Stimulated activated CD4-positive, alpha-beta T cell treated with anti-CD3 and anti-CD28 coated beads, Interleukin-2, amount 100 ng/mL, for 48 hours (primary cell): ENCODE results near the gene TDRD10.

Experiments used
- DNase-seq, 2 donors: peaks; one replicate each; pipeline ENCODE4 v3.0.0-alpha.2; 2020

Gene TDRD10

GRCh38 chr1:154557248-154557938, 55.4 kb downstream of the TDRD10 start:
- no peak for DNase-seq

- no peak for DNase-seq
These were observed 56.1 kb downstream of the TDRD10 start, which contains the start of gene UBE2Q1 for GRCh38 chr1:154557939-154558719. UBE2Q1 (minus strand) TSS chr1:154558662; CDS start chr1:154558553, 109 bp downstream.

- peak; percentile 96 to 99 for DNase-seq
These were observed 56.9 kb downstream of the TDRD10 start for GRCh38 chr1:154558720-154559465.

GRCh38 chr1:154559466-154560044, 57.5 kb downstream of the TDRD10 start:
- DNase-seq: peak; percentile 77 to 83

GRCh38 chr1:154565876-154566275, 63.9 kb downstream of the TDRD10 start:
- DNase-seq: no peak

- peak; percentile 68 to 76 for DNase-seq
These were observed 65.6 kb downstream of the TDRD10 start, which contains the start of gene CHRNB2 for GRCh38 chr1:154567386-154568156. CHRNB2 (plus strand) TSS chr1:154567778; CDS start chr1:154568045, 267 bp downstream.

GRCh38 chr1:154568157-154568815, 66.3 kb downstream of the TDRD10 start:
- DNase-seq: no peak

- DNase-seq: no peak
These were observed 69.4 kb downstream of the TDRD10 start for GRCh38 chr1:154571244-154571963.

GRCh38 chr1:154571964-154572288, 69.9 kb downstream of the TDRD10 start:
- no peak for DNase-seq

GRCh38 chr1:154572468-154573167, 70.6 kb downstream of the TDRD10 start:
- no peak for DNase-seq

- DNase-seq: no peak
These were observed 71.1 kb downstream of the TDRD10 start for GRCh38 chr1:154573168-154573510.

- no peak for DNase-seq
These were observed 72.7 kb downstream of the TDRD10 start for GRCh38 chr1:154574716-154575115.

GRCh38 chr1:154575147-154575927, 73.3 kb downstream of the TDRD10 start:
- no peak for DNase-seq

GRCh38 chr1:154575951-154576566, 74.0 kb downstream of the TDRD10 start:
- DNase-seq: no peak

- DNase-seq: no peak
These were observed 75.5 kb downstream of the TDRD10 start for GRCh38 chr1:154577346-154578057.

GRCh38 chr1:154578058-154578418, 76.0 kb downstream of the TDRD10 start:
- no peak for DNase-seq

GRCh38 chr1:154579374-154579773, 77.4 kb downstream of the TDRD10 start:
- DNase-seq: no peak

- no peak for DNase-seq
These were observed 79.7 kb downstream of the TDRD10 start for GRCh38 chr1:154581766-154582165.

GRCh38 chr1:154582885-154583284, 80.9 kb downstream of the TDRD10 start:
- no peak for DNase-seq
